GM08714 (cell line): ENCODE measurements around the gene MCCC2.
"Not testable (repeated sequence)": the region's sequence is repeated elsewhere in the genome, so short reads cannot be mapped to it uniquely, and the experiment has no call there.

ENCODE experiments used
- H3K4me3 ChIP-seq: fragments of 200-500 bp; sonication (Bioruptor generic); 2 replicates; pipeline ENCODE4 v1.5.1; 2014; ENCODE audit warnings: mild to moderate bottlenecking, low read length, inconsistent platforms
- ZNF274 ChIP-seq: IDR thresholded peaks from 2 replicates; pipeline ENCODE4 v1.6.1; 2012; ENCODE audit warnings: mild to moderate bottlenecking, low read depth, low read length

The MCCC2 gene

DNA sequence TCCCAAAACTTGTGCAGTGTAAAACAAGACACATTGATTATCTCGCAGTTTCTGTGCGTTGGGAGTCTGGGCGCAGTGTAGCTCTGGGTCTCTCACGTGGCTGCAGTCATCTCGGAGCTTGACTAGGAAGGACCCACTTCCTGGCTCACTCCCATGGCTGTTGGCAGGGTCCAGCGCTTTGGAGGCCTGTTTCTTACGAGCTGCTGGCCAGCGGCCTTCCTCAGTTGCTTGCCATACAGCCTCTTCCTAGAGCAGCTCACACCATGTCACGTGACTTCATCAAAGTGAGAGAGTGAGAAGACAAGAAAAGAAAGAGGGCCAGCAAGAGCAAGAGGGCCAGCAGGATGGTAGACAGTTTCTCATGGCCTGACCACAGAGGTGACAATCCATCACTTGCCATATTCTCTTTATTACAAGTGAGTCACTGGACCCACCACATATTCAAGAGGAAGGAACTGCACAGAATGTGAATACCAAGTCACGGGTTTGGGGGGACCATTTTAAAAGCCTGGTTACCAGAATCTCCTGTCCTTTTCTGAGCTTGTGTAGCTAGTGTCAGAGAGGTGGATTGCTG lies 36.2 kb downstream of the MCCC2 start:
- no peak for TF ChIP-seq ZNF274
- no peak overlapping the region for H3K4me3 ChIP-seq

DNA sequence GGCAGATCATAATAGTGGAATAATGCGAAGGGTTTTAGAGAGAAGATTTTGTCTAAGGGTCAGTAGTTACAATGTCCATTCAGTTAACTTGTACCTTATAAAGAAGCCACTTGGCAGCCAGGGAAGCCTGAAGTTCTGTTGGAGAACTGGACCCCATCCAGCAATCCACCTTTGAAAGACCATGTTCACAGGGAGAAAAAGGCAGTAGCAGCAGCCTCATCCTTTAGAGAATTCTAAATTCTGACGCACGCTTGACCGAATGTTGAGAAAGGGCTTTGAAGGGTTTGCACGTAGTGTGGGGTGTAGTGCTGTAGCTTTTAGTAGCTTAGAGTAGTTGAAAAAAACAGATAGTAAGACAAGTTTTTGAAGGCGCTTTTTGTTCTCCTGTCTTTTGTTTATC lies 42.8 kb downstream of the MCCC2 start:
- no peak for TF ChIP-seq ZNF274
- no peak overlapping the region for H3K4me3 ChIP-seq

DNA sequence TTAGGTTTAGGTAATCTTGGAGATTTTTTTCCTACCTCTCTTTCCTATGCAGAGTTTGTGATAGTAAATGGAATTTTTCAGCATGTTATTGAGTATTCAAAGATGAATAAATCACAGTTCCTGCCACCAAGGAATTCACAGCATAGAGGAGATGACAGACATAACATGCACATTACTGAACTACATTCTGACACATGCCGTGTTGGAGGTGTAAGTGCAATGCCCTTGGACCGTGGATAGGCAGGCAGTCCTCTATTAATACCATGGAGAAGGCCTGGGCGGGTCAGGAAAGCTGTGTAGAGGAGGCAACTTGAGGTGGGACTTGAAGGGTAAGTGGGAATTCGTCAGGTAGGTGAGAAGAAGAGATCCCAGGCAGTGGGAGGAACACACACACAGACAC lies 43.9 kb downstream of the MCCC2 start:
- no peak for TF ChIP-seq ZNF274

DNA sequence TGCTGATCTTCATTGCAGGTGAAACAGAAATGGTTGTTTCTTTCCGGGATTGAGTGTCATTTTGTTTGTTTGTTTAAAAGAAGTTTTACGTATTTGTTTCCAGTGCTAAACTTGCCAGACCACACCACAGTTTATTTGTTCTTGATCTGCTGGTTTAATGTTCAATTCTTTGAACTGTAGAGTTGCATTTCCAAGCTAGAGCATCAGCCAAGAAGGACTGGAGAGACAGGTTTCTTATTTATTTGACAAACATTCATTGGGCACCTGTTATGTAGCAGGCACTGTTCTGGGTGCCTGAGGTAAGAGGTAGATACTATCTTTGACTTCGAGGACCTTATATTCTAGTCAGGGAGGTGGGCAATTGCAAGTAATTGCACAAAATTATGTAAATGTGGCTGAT lies 45.0 kb downstream of the MCCC2 start:
- no peak for TF ChIP-seq ZNF274
- H3K4me3 ChIP-seq, result no peak overlapping the region

More for the DNA sequence above, 43.9 kb downstream of the MCCC2 start:
- H3K4me3 ChIP-seq, result no peak overlapping the region

DNA sequence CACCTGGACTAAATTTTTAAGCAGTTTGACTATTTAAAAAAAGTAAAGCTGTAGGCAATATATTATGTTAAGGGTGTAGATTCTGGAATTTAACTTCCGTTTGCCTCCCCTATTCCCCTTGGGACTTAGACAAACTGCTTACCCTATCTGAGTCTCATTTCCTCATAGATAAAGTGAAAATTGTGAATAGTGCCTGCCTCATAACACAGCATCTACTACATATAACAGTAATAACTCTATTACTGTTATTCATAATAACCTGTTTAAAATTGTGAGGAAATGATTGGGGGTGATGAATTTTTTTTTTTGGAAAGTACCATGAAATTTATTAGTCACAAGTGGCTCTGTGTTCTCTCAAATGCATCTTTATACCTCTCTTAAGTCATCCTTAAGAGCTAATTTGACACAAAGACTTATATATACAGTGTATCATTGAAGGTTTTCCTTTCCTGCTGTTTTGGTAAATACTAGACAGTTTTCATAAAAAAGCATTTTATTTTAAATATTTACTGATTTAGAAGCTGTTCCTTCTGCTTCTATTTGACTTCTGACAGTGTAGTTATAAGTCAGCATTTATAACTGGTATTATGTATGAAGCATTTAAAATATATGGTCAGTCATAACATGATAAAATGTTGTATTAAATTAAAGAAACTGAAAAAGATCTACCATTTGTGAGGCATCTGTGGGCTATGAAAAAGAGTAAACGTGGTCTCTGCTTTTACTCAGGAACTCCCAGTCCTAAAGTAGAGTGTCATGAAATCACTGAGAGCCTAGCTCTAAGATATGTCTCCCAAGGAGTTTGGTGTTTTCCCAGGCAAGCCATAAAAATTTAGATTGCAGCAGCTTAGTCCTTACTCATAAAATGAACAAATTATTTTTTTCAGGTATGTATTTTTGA lies 46.4 kb downstream of the MCCC2 start:
- TF ChIP-seq ZNF274, result no peak
- no peak overlapping the region for H3K4me3 ChIP-seq

DNA sequence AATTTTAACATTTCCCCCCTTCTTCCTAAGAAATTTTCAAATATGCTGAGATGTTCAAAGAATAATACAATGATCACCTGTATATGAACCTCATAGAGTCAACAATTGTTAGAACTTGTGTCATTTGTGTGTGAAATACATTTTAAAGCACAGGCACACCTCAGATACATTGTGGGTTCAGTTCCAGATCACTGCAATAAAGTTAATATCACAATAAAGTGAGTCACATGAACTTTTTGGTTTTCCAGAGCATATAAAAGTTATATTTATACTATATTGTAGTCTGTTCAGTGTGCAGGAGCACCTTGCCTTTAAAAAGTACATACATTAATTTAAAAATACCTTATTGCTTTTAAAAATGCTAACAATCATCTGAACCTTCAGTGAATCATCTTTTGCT lies 50.0 kb downstream of the MCCC2 start:
- TF ChIP-seq ZNF274, result no peak
- no peak overlapping the region for H3K4me3 ChIP-seq

DNA sequence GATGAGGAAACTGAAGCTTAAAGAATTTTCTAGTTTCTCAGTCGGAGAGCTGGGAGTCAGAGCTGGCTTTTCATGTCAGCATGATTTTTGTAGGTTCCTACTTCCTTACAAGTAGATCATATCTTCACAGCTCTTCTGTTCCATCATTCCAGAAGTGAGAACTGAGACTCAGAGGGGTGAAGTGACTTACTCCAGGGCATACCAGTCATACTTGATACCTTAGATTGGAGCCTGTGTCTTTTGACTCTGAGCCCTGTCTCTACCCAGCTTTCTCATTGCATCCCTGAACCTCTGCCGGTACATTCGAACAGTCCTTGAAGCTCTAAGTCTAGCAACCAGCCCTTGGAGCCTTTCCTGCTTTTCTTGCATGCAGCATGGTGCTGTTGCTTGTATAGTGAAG lies 53.3 kb downstream of the MCCC2 start:
- no peak for TF ChIP-seq ZNF274
- H3K4me3 ChIP-seq, result no peak overlapping the region

DNA sequence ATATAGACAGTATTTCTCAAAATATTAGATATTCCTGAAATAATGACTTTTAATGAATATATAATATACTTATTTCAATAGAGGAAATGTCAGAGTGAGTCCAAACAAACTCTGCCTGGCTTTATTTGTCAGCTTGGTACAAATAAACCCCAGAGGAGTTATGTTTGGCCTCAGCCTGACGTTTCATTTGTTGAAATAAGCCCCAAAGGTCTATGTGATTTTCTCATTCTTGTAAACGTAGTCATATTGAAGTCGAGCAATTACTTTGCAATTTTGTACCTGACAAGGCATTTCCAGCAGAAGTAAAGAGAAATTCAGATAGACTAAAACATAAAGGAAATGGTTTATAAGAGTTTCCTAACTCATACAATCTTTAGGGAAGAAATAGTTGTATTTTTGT lies 57.9 kb downstream of the MCCC2 start:
- no peak overlapping the region for H3K4me3 ChIP-seq
- TF ChIP-seq ZNF274, result no peak

DNA sequence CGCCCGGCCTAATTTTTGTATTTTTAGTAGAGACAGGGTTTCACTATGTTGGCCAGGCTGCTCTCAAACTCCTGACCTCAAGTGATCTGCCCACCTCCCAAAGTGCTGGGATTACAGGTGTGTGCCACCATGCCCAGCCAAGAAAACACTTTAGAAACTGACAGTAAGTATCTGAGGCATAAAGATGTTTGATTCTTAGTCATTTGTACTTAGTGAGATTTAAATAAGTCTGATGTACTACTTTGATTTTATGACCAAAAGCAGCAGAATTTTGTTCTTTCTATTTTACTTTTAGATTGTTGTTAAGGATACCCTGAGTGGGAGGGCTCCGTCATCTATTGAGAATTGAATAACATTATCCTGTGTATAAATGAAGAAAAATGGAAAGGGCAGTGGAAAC lies 63.8 kb downstream of the MCCC2 start:
- H3K4me3 ChIP-seq, result not testable (repeated sequence)

DNA sequence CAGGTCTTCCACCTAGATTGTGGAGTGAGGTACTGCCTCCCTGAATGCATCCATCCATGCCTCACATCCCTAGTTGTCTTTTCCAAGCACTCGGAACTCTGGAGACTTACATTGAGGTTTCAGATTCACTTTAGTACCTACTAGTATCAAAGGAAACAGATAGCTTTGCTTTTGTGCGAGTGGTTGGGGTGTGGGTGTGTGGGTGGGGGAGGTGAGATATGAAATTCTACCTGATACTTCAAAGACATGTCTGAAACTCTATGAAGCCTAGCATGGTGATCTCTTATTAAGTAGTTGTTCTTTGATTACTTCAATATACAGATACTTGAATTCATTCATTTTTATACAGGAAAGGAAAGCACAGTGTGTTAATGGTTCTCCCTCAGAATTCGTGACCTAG lies 64.4 kb downstream of the MCCC2 start:
- no peak overlapping the region for H3K4me3 ChIP-seq
- no peak for TF ChIP-seq ZNF274

DNA sequence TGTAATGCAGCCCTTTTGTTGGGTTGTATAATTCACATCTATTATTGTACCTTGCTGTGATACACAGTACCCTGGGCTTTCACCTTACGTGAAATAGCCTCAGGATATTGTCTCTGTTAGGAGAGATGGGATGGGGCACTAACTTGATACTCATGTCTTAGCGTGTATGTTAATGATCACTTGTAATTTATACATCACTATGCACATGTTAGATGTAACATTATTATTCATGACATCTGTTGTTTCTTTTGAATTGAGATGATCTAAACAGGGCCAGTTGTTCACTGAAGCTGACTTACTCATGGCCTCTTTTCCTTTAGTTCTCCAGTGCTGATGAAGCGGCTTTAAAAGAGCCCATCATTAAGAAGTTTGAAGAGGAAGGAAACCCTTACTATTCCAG lies 65.2 kb downstream of the MCCC2 start:
- no peak for TF ChIP-seq ZNF274
- H3K4me3 ChIP-seq, result no peak overlapping the region

DNA sequence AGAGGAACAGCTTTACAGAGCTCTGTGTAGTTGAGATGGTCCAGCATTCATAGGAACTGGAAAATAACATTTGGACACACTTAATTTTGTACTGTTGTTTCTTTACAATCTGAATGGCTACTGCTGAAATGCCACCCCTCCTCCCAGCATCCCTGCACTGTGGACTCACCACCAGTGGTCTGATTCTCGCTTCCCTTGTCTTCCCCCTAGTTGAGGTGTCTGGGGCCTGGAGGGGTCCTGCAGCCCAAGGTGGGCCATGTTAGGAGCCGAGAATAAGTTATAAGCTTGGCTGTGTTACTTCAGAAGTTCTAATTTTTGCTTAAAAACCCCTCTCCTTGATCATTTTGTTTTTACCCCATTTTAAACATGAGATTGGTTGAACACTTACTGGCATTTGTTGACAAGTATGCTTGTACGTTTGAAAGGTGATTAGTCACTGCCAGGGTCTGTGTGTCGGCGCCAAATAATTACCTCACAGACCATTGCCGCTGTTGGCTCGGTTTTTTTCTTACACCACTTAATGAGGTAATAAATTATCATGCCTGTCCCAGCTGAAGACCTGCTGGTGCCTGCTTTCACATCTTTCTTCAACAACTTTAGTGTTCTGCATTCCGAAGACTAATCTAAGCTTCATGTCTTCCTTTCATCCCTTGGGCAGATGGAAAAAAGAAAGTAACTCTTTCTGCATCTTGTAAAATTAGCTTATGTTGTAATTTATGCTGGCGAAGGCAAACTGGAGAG lies 65.8 kb downstream of the MCCC2 start:
- TF ChIP-seq ZNF274, result no peak
- no peak overlapping the region for H3K4me3 ChIP-seq

DNA sequence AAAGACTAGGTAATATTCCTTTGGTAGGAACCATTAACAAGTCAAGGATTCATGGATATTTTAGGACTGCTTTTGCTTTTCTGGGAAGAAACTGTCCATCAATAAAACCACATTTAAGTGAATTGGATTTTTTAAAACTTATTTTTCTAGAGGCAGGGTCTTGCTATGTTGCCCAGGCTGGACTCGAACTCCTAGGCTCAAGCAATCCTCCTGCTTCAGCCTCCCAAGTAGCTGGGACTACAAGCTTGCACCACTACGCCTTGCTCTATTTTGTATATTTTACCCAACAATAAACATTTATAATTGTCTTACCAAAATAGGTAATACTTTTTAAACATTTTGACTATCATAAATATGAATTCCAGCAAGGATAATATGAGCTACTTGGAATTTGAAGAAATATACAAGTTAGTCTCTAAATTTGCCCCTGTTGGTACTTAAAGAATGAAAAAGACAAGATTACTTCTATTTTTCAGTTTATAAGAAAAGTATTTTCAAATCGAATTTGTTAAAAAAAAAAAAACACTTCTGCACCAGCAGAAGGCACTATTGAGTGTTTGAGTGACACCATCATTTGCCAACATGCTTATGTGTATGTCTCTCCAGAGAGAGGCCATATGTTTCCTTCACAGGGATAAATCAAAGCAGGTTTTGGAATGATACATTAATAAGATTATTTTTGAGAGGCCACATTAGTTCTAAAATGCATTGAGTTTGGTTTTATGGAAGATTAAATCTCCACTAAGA lies 71.9 kb downstream of the MCCC2 start:
- TF ChIP-seq ZNF274, result no peak
- H3K4me3 ChIP-seq, result no peak overlapping the region

DNA sequence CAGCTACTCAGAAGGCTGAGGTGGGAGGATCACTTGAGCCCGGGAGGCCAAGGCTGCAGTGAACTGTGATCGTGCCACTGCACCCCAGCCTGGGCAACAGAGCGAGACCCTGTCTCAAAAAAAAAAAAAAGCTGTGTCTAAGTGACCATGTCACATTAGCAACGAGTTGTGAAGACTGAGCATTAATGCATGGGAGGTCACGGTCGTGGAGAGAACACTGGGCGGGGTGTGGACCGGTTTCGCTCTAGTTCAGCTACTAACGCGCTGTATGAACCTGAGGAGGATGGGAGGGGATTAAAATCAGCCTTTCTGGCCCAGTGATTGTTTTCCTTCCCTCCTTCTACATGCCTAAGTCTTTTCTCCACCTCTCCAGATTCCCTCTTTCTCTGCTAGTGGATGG lies 75.2 kb downstream of the MCCC2 start:
- no peak for TF ChIP-seq ZNF274
- no peak overlapping the region for H3K4me3 ChIP-seq

DNA sequence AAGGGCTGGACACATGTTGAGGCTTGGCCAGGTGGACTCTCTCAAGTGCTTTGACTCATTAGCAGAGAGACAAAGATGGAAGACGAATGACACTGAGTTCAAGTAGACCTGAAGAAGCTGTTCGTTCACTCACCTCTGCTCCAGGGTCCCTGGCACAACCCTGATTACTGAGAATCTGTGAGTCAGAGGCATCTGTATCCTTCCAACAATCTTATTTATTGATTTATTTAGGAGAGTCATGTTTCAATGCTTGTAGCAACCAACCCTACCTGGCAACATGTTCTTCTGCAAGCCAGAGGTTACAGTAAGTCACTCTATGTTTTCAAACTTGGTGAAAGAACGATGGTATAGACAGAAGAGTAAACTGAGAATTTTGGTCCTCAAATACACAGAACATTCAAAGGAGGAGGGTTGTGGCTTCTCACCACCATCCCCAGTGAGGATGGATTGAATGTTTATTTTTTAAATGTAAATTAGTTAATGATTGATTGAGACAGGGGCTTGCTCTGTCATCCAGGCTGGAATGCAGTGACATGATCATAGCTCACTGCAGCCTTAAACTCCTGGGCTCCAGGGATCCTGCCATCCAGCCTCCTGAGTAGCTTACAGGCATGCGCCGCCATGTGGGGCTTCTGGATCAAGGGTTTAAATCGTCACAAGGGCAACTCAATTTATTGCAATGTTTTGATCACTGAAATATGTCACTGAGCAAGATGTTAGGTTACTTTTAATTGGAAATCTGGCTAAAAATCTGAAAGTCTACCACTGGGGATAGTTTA lies 76.2 kb downstream of the MCCC2 start:
- H3K4me3 ChIP-seq, result no peak overlapping the region
- TF ChIP-seq ZNF274, result no peak

DNA sequence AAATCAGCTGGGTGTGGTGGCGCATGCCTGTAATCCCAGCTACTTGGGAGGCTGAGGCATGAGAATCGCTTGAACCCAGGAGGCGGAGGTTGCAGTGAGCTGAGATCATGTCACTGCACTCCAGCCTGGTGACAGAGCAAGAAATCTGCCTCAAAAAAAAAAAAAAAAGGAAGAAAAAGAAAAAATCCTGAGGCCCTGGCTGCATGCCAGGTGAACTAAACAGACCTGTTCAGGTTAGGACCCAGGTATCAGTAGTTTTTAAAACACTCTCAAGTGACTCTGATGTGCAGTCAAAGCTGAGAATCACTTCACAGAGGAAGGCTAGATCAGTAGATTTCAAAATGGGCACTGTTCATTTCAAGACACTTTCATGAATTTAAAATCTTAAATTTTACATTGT lies 77.5 kb downstream of the MCCC2 start:
- H3K4me3 ChIP-seq, result not testable (repeated sequence)
